IMR-90 (cell line): ENCODE results near the gene AMOTL1.
A peak's percentile ranks its signal among the peaks of the same experiment; 100 is the strongest.

Experiments used
- BHLHE40 ChIP-seq: fragments of 150-350 bp; IDR thresholded peaks from 2 replicates; pipeline ENCODE4 v1.6.1; 2016; ENCODE audit warnings: mild to moderate bottlenecking, low read depth, low read length
- CEBPB ChIP-seq: IDR thresholded peaks from 2 replicates; pipeline ENCODE4 v1.6.1; 2012; ENCODE audit warnings: low read depth, low read length, improper control_type of control experiment
- CHD1 ChIP-seq: IDR thresholded peaks from 2 replicates; pipeline ENCODE4 v1.6.1; 2012; ENCODE audit warnings: low read depth, low read length, improper control_type of control experiment
- CTCF ChIP-seq: conservative IDR thresholded peaks from 2 replicates; pipeline ENCODE4 v1.5.1; 2012; ENCODE audit warnings: mild to moderate bottlenecking, low read depth, low read length, improper control_type of control experiment
- FOS ChIP-seq: fragments of 150-350 bp; IDR thresholded peaks from 2 replicates; pipeline ENCODE4 v1.6.1; 2016; ENCODE audit warnings: low read depth, low read length
- MAFK ChIP-seq: IDR thresholded peaks from 2 replicates; pipeline ENCODE4 v1.6.1; 2012; ENCODE audit warnings: low read depth, low read length, improper control_type of control experiment
- MXI1 ChIP-seq: IDR thresholded peaks from 2 replicates; pipeline ENCODE4 v1.6.1; 2012; ENCODE audit warnings: low read depth, mild to moderate bottlenecking, low read length, moderate library complexity, borderline replicate concordance
- NFE2L2 ChIP-seq: fragments of 150-350 bp; IDR thresholded peaks from 2 replicates; pipeline ENCODE4 v1.6.1; 2016; ENCODE audit warnings: low read depth, mild to moderate bottlenecking, low read length
- POLR2A ChIP-seq: IDR thresholded peaks from 2 replicates; pipeline ENCODE4 v1.6.1; 2012; ENCODE audit warnings: mild to moderate bottlenecking, low read depth, low read length
- RFX5 ChIP-seq: IDR thresholded peaks from 2 replicates; pipeline ENCODE4 v1.8.0; 2012; ENCODE audit warnings: low read depth, mild to moderate bottlenecking, low read length, moderate library complexity
- SMC3 ChIP-seq: fragments of 150-350 bp; IDR thresholded peaks from 2 replicates; pipeline ENCODE4 v1.6.1; 2016; ENCODE audit warnings: low read depth, mild to moderate bottlenecking, antibody characterized with exemption, low read length, moderate library complexity

GRCh38 chr11:94762208-94762607, 5.9 kb upstream of the AMOTL1 start:
- TF ChIP-seq FOS (no peak), CTCF (peak; percentile 36), BHLHE40 (no peak), NFE2L2 (no peak), SMC3 (no peak), POLR2A (no peak), MAFK (no peak), MXI1 (no peak), CEBPB (no peak), CHD1 (no peak), RFX5 (no peak)
